Activated CD4-positive, alpha-beta T cell treated with anti-CD3 and anti-CD28 coated beads, Interleukin-2, amount 50 U/mL, for 16 hours (primary cell): ENCODE measurements around the gene VWA8.
"Not testable (repeated sequence)": the region's sequence is repeated elsewhere in the genome, so short reads cannot be mapped to it uniquely, and the experiment has no call there.

ENCODE experiments used
- DNase-seq: peaks from one replicate; pipeline ENCODE4 v3.0.0-alpha.2; 2020

The VWA8 gene

GRCh38 chr13:41675306-41675705 lies 285.6 kb downstream of the VWA8 start:
- no peak for DNase-seq

- DNase-seq: no peak
Measured at GRCh38 chr13:41674246-41674645, 286.7 kb downstream of the VWA8 start.

DNA sequence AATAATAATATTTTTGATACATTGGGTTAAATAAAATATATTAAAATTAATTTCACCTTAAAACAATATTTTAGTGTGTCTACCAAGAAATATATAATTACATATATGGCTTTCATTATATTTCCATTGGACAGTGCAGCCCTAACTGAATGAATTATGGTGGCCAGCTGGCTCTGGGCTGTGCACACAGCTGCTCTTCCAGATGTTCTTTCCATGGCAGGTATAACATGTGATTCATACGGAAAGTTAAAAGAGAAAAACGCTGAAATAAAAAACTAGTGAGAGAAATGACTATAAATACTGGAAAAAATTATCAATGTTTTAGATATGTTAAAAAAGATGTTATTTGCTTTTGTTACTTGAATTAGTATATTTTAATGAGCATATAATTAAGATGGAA lies 287.3 kb downstream of the VWA8 start:
- DNase-seq: no peak

GRCh38 chr13:41670873-41671443 lies 290.0 kb downstream of the VWA8 start:
- no peak for DNase-seq

- DNase-seq: peak; percentile 67
Measured at GRCh38 chr13:41668130-41668757, 292.7 kb downstream of the VWA8 start.

DNA sequence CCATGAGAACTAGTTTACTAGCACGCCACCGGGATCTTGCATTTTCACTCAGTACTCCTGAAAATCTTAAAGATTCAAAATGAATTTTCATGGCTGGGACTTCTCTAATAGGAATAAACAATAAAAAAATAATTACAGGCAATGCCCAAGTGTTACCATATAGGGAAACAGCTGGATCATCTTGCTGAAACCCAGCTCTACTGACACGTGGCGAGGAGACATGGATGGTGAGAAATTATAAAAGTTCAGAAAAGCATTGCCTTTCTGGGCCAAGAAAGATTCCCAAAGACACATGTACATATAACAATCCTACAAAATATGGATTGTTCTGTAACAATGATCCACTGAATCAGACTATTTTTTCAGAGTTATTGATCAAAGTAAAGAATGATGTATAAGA lies 294.3 kb downstream of the VWA8 start:
- DNase-seq: no peak

GRCh38 chr13:41660411-41660810 lies 300.5 kb downstream of the VWA8 start:
- no peak for DNase-seq

GRCh38 chr13:41658057-41658661 lies 302.8 kb downstream of the VWA8 start:
- DNase-seq: no peak

- DNase-seq: peak; percentile 35
Measured at GRCh38 chr13:41655997-41656396, 304.9 kb downstream of the VWA8 start.

DNA sequence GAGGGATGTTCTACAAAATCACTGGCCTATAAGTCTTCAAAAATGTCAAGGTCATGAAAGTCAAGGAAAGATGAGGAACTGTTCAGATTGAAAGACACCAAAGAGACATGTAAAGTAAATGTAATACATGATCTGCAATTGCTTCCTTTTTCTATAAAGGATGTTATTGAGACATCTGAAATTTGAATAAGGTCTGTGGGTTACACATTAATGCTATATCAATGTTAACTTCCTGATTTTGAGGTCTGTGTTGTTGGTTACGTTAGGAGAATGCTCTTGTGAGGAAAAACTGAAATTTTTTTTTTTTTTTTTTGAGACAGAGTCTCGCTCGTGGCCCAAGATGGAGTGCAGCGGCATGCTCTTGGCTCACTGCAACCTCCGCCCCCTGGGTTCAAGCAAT lies 306.1 kb downstream of the VWA8 start:
- no peak for DNase-seq

DNA sequence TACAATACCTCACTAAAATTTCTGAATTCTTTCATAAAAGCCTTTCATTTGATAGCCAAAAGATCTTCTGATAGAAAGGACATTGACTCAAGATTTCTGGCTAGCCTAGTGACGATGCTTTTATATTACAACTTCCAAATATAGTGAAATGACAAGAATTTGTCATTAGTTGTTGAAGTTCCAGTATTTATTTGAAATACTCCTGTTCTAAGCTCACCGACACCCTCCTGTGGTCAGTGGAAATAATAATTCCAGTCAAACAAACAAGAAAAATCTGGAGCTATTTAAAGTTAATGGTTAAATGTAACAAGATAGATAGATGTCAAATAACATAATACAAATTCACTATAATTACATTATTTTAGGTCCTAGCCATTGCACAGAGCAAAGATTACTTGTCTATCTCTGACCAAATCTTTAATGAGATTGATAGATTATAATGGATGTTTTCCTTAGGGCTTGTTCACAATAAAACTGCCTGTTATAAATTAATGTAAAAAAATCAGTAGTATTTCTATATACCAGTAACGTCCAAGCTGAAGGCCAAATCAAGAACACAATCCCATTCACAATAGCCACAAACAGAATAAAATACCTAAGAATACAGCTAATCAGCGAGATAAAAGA lies 308.1 kb downstream of the VWA8 start:
- DNase-seq: peak; percentile 36

DNA sequence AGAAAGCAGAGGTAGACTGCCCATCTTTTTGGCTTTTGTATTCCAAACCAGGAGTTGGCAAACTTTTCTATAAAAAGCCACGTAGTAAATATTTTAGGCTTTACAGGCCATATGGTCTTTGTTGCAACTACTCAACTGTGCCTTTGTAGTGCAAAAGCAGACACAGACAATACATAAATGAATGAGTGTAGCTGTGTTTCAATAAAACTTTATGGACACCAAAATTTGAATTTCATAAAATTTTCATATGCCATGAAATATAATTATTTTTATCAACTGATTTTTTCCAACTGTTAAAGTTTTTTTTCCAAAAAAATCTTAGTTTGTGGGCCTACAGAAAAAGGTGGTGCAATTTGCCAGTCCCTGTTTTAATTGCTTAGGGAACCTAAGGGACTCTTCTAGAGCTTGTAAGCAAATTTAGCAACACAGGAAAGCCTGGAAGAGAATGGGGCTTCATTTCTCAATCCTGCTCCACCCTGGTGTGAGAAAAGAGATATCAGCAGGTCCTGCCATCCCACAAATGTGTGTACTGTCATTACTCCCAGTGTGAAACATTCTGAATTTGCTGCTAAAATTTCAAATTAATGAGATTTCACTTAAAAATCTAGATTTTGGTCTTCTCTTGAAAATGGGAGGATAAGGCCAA lies 309.4 kb downstream of the VWA8 start:
- no peak for DNase-seq

DNA sequence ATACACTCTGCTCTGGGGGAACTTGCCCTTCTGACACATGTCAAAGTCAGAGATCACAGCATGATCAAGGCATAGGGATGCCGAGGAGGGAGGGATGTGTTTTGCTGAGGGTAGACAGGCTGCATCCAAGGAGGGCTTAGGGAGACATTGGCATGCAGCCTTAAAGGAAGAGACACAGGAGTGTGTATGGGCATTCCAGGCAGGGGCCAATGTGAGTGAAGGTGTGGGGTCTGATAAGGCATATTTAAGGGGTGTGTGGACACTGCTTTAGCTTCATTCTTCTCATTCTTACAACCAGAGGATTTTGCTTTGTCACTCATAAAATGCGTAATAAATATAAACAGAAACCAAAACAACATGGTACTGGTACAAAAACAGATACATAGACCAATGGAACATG lies 310.2 kb downstream of the VWA8 start:
- DNase-seq: no peak

DNA sequence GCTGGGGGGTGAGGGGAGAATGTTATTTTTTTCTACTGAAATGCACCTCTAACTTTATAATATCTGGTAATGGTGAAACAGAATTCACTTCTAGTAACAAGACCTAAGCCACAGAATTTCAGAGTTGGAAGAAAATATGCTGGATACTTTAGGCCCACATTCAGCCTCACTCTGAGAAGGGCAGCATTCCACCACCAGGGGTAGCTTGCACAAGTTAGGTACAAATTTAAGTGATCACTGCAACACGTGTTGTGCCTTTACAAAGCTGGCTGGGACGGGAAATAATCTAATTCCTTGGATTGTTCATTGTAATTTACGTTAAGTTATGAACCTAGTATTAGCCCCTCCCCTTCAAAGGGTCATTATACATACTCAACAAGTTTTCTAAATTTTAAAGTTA lies 311.2 kb downstream of the VWA8 start:
- no peak for DNase-seq

- no peak for DNase-seq
Measured at GRCh38 chr13:41648314-41648935, 312.5 kb downstream of the VWA8 start.

GRCh38 chr13:41647699-41648313 lies 313.1 kb downstream of the VWA8 start:
- DNase-seq: not testable (repeated sequence)

DNA sequence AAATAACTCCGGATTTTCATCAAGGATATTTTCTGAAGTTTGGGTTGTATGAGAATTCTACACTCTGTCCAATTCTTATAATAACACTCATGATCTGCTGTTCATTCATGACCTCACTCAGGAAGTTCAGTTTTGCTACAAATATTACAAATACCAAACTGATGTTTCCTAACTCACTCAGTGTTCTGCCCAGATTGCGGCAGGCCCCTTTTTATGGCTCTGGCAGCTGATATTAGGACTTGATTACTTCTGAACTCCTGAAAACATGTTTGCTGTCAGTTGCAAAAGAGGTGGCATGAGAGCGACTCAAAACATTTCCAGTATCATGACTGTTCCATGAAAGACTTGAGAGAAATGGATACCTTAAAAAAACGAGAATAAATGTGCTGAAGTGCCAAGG lies 315.6 kb downstream of the VWA8 start:
- no peak for DNase-seq

- no peak for DNase-seq
Measured at GRCh38 chr13:41644742-41645141, 316.2 kb downstream of the VWA8 start.

DNA sequence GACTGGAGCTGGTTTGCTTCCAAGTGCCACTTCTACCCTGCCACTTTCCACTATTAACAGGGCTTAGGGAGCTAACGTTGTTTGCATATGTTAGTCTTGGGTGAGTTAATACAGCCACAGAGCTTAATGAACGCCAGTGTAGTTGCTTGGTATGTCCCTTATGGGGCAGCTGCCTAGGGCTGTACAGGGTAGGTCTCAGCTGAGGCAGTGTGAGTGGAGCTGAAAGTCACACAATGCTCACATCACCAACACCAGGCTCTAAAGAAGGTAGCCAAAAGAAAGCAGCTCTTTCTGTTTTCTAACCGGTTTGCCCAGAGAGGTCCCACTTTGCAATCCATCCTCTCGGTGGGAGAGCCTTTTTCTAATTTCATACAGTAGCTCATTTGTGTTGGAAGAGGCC lies 317.4 kb downstream of the VWA8 start:
- no peak for DNase-seq

GRCh38 chr13:41641961-41642360 lies 318.9 kb downstream of the VWA8 start:
- DNase-seq: no peak

GRCh38 chr13:41641429-41641828 lies 319.5 kb downstream of the VWA8 start:
- no peak for DNase-seq

- no peak for DNase-seq
Measured at GRCh38 chr13:41639955-41640780, 320.7 kb downstream of the VWA8 start.
